ENCODE measurements around the gene SGSM2.
A peak's percentile ranks its signal among the peaks of the same experiment; 100 is the strongest.

The SGSM2 gene

GRCh38 chr17:2337544-2338314, 428 bp downstream of the SGSM2 start:
- DNase-seq (ENCODE audit: low read depth in 2 of 2, low spot score in 1 of 2), result peak in 1 of 2 donors; percentile 15

GRCh38 chr17:2338315-2338657, 985 bp downstream of the SGSM2 start:
- no peak for DNase-seq (ENCODE audit: low read depth in 2 of 2, low spot score in 1 of 2)

- DNase-seq (ENCODE audit: low read depth in 2 of 2, low spot score in 1 of 2), result peak in 1 of 2 donors; percentile 25
These were observed 6.1 kb downstream of the SGSM2 start for GRCh38 chr17:2343421-2343820.

GRCh38 chr17:2344528-2344927, 7.2 kb downstream of the SGSM2 start:
- DNase-seq (ENCODE audit: low read depth in 2 of 2, low spot score in 1 of 2), result no peak

- DNase-seq (ENCODE audit: low read depth in 2 of 2, low spot score in 1 of 2), result no peak
These were observed 9.2 kb downstream of the SGSM2 start for GRCh38 chr17:2346475-2346874.

GRCh38 chr17:2347805-2348685, 10.7 kb downstream of the SGSM2 start:
- DNase-seq (ENCODE audit: low read depth in 2 of 2, low spot score in 1 of 2), result no peak

GRCh38 chr17:2351269-2351668, 14.0 kb downstream of the SGSM2 start:
- no peak for DNase-seq (ENCODE audit: low read depth in 2 of 2, low spot score in 1 of 2)

GRCh38 chr17:2354311-2354710, 17.0 kb downstream of the SGSM2 start:
- no peak for DNase-seq (ENCODE audit: low read depth in 2 of 2, low spot score in 1 of 2)

GRCh38 chr17:2357237-2357636, 19.9 kb downstream of the SGSM2 start:
- DNase-seq (ENCODE audit: low read depth in 2 of 2, low spot score in 1 of 2), result no peak

GRCh38 chr17:2357931-2358434, 20.7 kb downstream of the SGSM2 start:
- no peak for DNase-seq (ENCODE audit: low read depth in 2 of 2, low spot score in 1 of 2)

- DNase-seq (ENCODE audit: low read depth in 2 of 2, low spot score in 1 of 2), result no peak
These were observed 23.9 kb downstream of the SGSM2 start for GRCh38 chr17:2361010-2361760.

GRCh38 chr17:2362016-2362415, 24.7 kb downstream of the SGSM2 start:
- no peak for DNase-seq (ENCODE audit: low read depth in 2 of 2, low spot score in 1 of 2)

GRCh38 chr17:2362416-2362815, 25.1 kb downstream of the SGSM2 start:
- no peak for DNase-seq (ENCODE audit: low read depth in 2 of 2, low spot score in 1 of 2)

- no peak for DNase-seq (ENCODE audit: low read depth in 2 of 2, low spot score in 1 of 2)
These were observed 25.6 kb downstream of the SGSM2 start for GRCh38 chr17:2362881-2363280.

- no peak for DNase-seq (ENCODE audit: low read depth in 2 of 2, low spot score in 1 of 2)
These were observed 26.0 kb downstream of the SGSM2 start for GRCh38 chr17:2363318-2363717.

GRCh38 chr17:2363851-2364762, 26.8 kb downstream of the SGSM2 start:
- DNase-seq (ENCODE audit: low read depth in 2 of 2, low spot score in 1 of 2), result no peak

GRCh38 chr17:2364763-2365116, 27.4 kb downstream of the SGSM2 start:
- no peak for DNase-seq (ENCODE audit: low read depth in 2 of 2, low spot score in 1 of 2)

- DNase-seq (ENCODE audit: low read depth in 2 of 2, low spot score in 1 of 2), result no peak
These were observed 27.8 kb downstream of the SGSM2 start for GRCh38 chr17:2365132-2365531.

GRCh38 chr17:2366747-2367494, 29.6 kb downstream of the SGSM2 start:
- no peak for DNase-seq (ENCODE audit: low read depth in 2 of 2, low spot score in 1 of 2)

GRCh38 chr17:2368359-2368758, 31.1 kb downstream of the SGSM2 start:
- DNase-seq (ENCODE audit: low read depth in 2 of 2, low spot score in 1 of 2), result no peak
